ENCODE results near the gene RHOH. TPM values are rescaled to one million over a fixed set of nuclear protein-coding genes. Genes with fewer than 3 reads are reported as not detected.
"Not testable (repeated sequence)": the region's sequence is repeated elsewhere in the genome, so short reads cannot be mapped to it uniquely, and the experiment has no call there.

RHOH gene
- total RNA-seq, 1 donor from 2014 or later, result not detected

- DNase-seq (ENCODE audit: low read depth in 2 of 2), result no peak
These were observed 61.8 kb downstream of the RHOH start for GRCh38 chr4:40258627-40259026.

GRCh38 chr4:40261231-40262076, 64.6 kb downstream of the RHOH start:
- no peak for DNase-seq (ENCODE audit: low read depth in 2 of 2)

- no peak for DNase-seq (ENCODE audit: low read depth in 2 of 2)
These were observed 65.3 kb downstream of the RHOH start for GRCh38 chr4:40262077-40262528.

- DNase-seq (ENCODE audit: low read depth in 2 of 2), result no peak
These were observed 66.0 kb downstream of the RHOH start for GRCh38 chr4:40262861-40263260.

GRCh38 chr4:40264497-40264896, 67.7 kb downstream of the RHOH start:
- DNase-seq (ENCODE audit: low read depth in 2 of 2), result no peak

GRCh38 chr4:40264995-40265909, 68.4 kb downstream of the RHOH start:
- DNase-seq (ENCODE audit: low read depth in 2 of 2), result peak in 1 of 2 donors; percentile 27

- DNase-seq (ENCODE audit: low read depth in 2 of 2), result no peak
These were observed 69.1 kb downstream of the RHOH start for GRCh38 chr4:40265910-40266274.

- no peak for DNase-seq (ENCODE audit: low read depth in 2 of 2)
These were observed 72.3 kb downstream of the RHOH start for GRCh38 chr4:40269133-40269532.

GRCh38 chr4:40270609-40271008, 73.8 kb downstream of the RHOH start:
- no peak for DNase-seq (ENCODE audit: low read depth in 2 of 2)

GRCh38 chr4:40275065-40275730, 78.4 kb downstream of the RHOH start:
- no peak for DNase-seq (ENCODE audit: low read depth in 2 of 2)

GRCh38 chr4:40276546-40276945, 79.7 kb downstream of the RHOH start:
- DNase-seq (ENCODE audit: low read depth in 2 of 2), result no peak

- no peak for DNase-seq (ENCODE audit: low read depth in 2 of 2)
These were observed 83.8 kb downstream of the RHOH start for GRCh38 chr4:40280586-40280985.

- no peak for DNase-seq (ENCODE audit: low read depth in 2 of 2)
These were observed 84.3 kb downstream of the RHOH start for GRCh38 chr4:40281099-40281498.

- DNase-seq (ENCODE audit: low read depth in 2 of 2), result no peak
These were observed 85.1 kb downstream of the RHOH start for GRCh38 chr4:40281913-40282312.

- not testable (repeated sequence) for DNase-seq (ENCODE audit: low read depth in 2 of 2)
These were observed 86.0 kb downstream of the RHOH start for GRCh38 chr4:40282857-40283256.

GRCh38 chr4:40283413-40283812, 86.6 kb downstream of the RHOH start:
- DNase-seq (ENCODE audit: low read depth in 2 of 2), result no peak

- peak in 1 of 2 donors; percentile 56 for DNase-seq (ENCODE audit: low read depth in 2 of 2)
These were observed 87.1 kb downstream of the RHOH start for GRCh38 chr4:40283968-40284367.

GRCh38 chr4:40285692-40286091, 88.9 kb downstream of the RHOH start:
- DNase-seq (ENCODE audit: low read depth in 2 of 2), result no peak

- DNase-seq (ENCODE audit: low read depth in 2 of 2), result no peak
These were observed 91.7 kb downstream of the RHOH start for GRCh38 chr4:40288566-40288965.

- DNase-seq (ENCODE audit: low read depth in 2 of 2), result no peak
These were observed 92.7 kb downstream of the RHOH start for GRCh38 chr4:40289366-40290188.

GRCh38 chr4:40290611-40291186, 93.9 kb downstream of the RHOH start:
- peak in 1 of 2 donors; percentile 38 for DNase-seq (ENCODE audit: low read depth in 2 of 2)
